OCI-LY7 (cell line): ENCODE results near the gene GET4. TPM values are rescaled to one million over a fixed set of nuclear protein-coding genes. Genes with fewer than 3 reads are reported as not detected.

Source experiments
- BruUV-seq: library from RNA; stranded (reverse); fragments of 400-500 nt; replicated peaks from 2 replicates; lab custom pipeline; 2021; lab: Mats Ljungman, UMichigan
- CTCF ChIA-PET: fragments of 300-600 bp; sonication (Branson Sonifier 250); formaldehyde crosslinking; loops from one replicate; lab custom pipeline; 2022; ENCODE audit warnings: antibody characterized with exemption; ENCODE audit not compliant: unreplicated experiment; lab: Charles Lee
- POLR2A ChIA-PET: fragments of 300-600 bp; sonication (Branson Sonifier 250); formaldehyde crosslinking; loops from one replicate; lab custom pipeline; 2022; ENCODE audit warnings: antibody characterized with exemption; lab: Charles Lee
- DNase-seq: peaks from one replicate; pipeline ENCODE4 v3.0.0-alpha.2; 2015; ENCODE audit warnings: low spot score
- H2AFZ ChIP-seq: fragments of 200-600 bp; sonication (generic), shearing (Covaris generic); 2 replicates; pipeline ENCODE4 v1.6.1; 2014; ENCODE audit warnings: mild to moderate bottlenecking, antibody characterized with exemption, low read length, moderate library complexity
- H3K27ac ChIP-seq: fragments of 200-600 bp; sonication (generic); 2 replicates; pipeline ENCODE4 v1.5.1; 2014; ENCODE audit warnings: mixed run types, low read depth, mild to moderate bottlenecking, moderate library complexity, low read length, inconsistent platforms; ENCODE audit not compliant: poor library complexity, severe bottlenecking
- H3K36me3 ChIP-seq: fragments of 200-600 bp; sonication (generic); 2 replicates; pipeline ENCODE4 v1.6.1; 2014; ENCODE audit warnings: mild to moderate bottlenecking, antibody characterized with exemption, low read length, moderate library complexity, mixed read lengths; ENCODE audit not compliant: insufficient read depth
- H3K4me1 ChIP-seq: fragments of 200-600 bp; sonication (generic); 2 replicates; pipeline ENCODE4 v1.5.1; 2014; ENCODE audit warnings: mild to moderate bottlenecking, low read length; ENCODE audit not compliant: insufficient read depth, poor library complexity, severe bottlenecking
- H3K4me2 ChIP-seq: fragments of 200-600 bp; sonication (generic); 2 replicates; pipeline ENCODE4 v1.6.1; 2014; ENCODE audit warnings: mild to moderate bottlenecking, low read length
- H3K4me3 ChIP-seq: fragments of 200-600 bp; sonication (generic); 2 replicates; pipeline ENCODE4 v1.5.1; 2014; ENCODE audit warnings: mild to moderate bottlenecking, low read depth, low read length; ENCODE audit not compliant: poor library complexity, severe bottlenecking
- H3K79me2 ChIP-seq: fragments of 200-600 bp; sonication (generic); 2 replicates; pipeline ENCODE4 v1.6.1; 2016; ENCODE audit warnings: low read depth, mild to moderate bottlenecking, low read length, moderate library complexity, mixed read lengths; ENCODE audit not compliant: insufficient read depth
- H3K9me2 ChIP-seq: fragments of 200-600 bp; sonication (generic); 2 replicates; pipeline ENCODE4 v1.6.1; 2016; ENCODE audit warnings: mild to moderate bottlenecking, low read length, mixed read lengths; ENCODE audit not compliant: insufficient read depth
- H3K9me3 ChIP-seq: fragments of 200-600 bp; sonication (generic); 2 replicates; pipeline ENCODE4 v1.6.1; 2014; ENCODE audit warnings: mild to moderate bottlenecking, mixed run types, low read length, mixed read lengths
- H4K20me1 ChIP-seq: fragments of 200-600 bp; sonication (generic); 2 replicates; pipeline ENCODE4 v1.6.1; 2014; ENCODE audit warnings: mild to moderate bottlenecking, antibody characterized with exemption, low read length, moderate library complexity, mixed read lengths; ENCODE audit not compliant: insufficient read depth
- CTCF ChIP-seq: fragments of 200-600 bp; sonication (generic); conservative IDR thresholded peaks from 2 replicates; pipeline ENCODE4 v1.5.1; 2014; ENCODE audit warnings: mild to moderate bottlenecking, antibody characterized with exemption, low read length, moderate library complexity, mixed read lengths
- EZH2phosphoT487 ChIP-seq: fragments of 200-600 bp; sonication (generic); IDR thresholded peaks from 2 replicates; pipeline ENCODE4 v1.6.1; 2018; ENCODE audit warnings: low read depth, borderline replicate concordance, mild to moderate bottlenecking, mixed run types, antibody characterized with exemption, low read length, moderate library complexity, mixed read lengths
- intact Hi-C: fragments of 100-400 bp; cut with micrococcal nuclease; formaldehyde crosslinking; loops from one replicate; pipeline ENCODE4 v1.10.0; 2022; ENCODE audit not compliant: unreplicated experiment
- total RNA-seq, 2 experiments: library from RNA; depleted of rRNA in 1 of 2; stranded (reverse); fragments of >200 nt in 1 of 2; shearing (Covaris generic) in 1 of 2; gene quantifications; 2 replicates each; pipeline ENCODE4 v1.2.3, GENCODE V29; 2014 to 2022

Gene GET4
- total RNA-seq, 2 experiments from 2014 or later, result 46.3 to 54.5 TPM

GRCh38 chr7:913736-914520 lies 37.6 kb downstream of the GET4 start:
- ChIA-PET POLR2A (no interaction called here), CTCF (no interaction called here)
- H3K79me2 ChIP-seq, result no peaks in the 10 kb centered on the region
- no peak for TF ChIP-seq CTCF
- TF ChIP-seq EZH2phosphoT487, result no peak
- no peak overlapping the region for H2AFZ ChIP-seq
- H4K20me1 ChIP-seq, result no peaks in the 10 kb centered on the region
- BruUV-seq, result no TSS peak
- H3K4me3 ChIP-seq, result no peak overlapping the region
- no peaks in the 10 kb centered on the region for H3K9me3 ChIP-seq
- no peaks in the 10 kb centered on the region for H3K36me3 ChIP-seq
- no peak overlapping the region for H3K27ac ChIP-seq
- no peaks in the 10 kb centered on the region for H3K9me2 ChIP-seq
- DNase-seq, result no peak
- intact Hi-C loops, result loop anchor here (5.0 kb wide), 1 partner anchor 38 kb away; the partner anchor contains the start of gene ADAP1
- H3K4me1 ChIP-seq, result peaks cover 15% of the 10 kb centered on the region
- H3K4me2 ChIP-seq, result no peak overlapping the region

GRCh38 chr7:914521-915194 lies 38.3 kb downstream of the GET4 start:
- no peak overlapping the region for H3K27ac ChIP-seq
- peaks cover 11% of the 10 kb centered on the region for H3K4me1 ChIP-seq
- no peaks in the 10 kb centered on the region for H4K20me1 ChIP-seq
- no peak for TF ChIP-seq EZH2phosphoT487
- TF ChIP-seq CTCF, result no peak
- H3K79me2 ChIP-seq, result no peaks in the 10 kb centered on the region
- no peak for DNase-seq
- no peaks in the 10 kb centered on the region for H3K36me3 ChIP-seq
- no peaks in the 10 kb centered on the region for H3K9me3 ChIP-seq
- BruUV-seq, result no TSS peak
- ChIA-PET POLR2A (no interaction called here), CTCF (no interaction called here)
- intact Hi-C loops, result loop anchor here (5.0 kb wide), 1 partner anchor 38 kb away; the partner anchor contains the start of gene ADAP1
- no peak overlapping the region for H3K4me2 ChIP-seq
- no peak overlapping the region for H2AFZ ChIP-seq
- H3K9me2 ChIP-seq, result no peaks in the 10 kb centered on the region
- H3K4me3 ChIP-seq, result no peak overlapping the region
